Astrocyte (in vitro differentiated cells and primary cell): Measurements from ENCODE around the gene FNDC5. TPM values are rescaled to one million over a fixed set of nuclear protein-coding genes. Genes with fewer than 3 reads are reported as not detected.

ENCODE experiments used
- DNase-seq: peaks from one replicate; pipeline ENCODE4 v3.0.0-alpha.2; 2010; ENCODE audit warnings: low read depth
- FAIRE-seq: peaks from 2 replicates; lab custom pipeline; 2011; peaks lifted over from hg19 to GRCh38; lab: Jason Lieb, UNC
- H2AFZ ChIP-seq: 2 replicates; pipeline ENCODE4 v1.6.0; 2012; ENCODE audit warnings: low read depth, low read length, inconsistent platforms
- H3K27ac ChIP-seq: 2 replicates; pipeline ENCODE4 v1.5.1; 2011; ENCODE audit warnings: low read depth, low read length, inconsistent platforms
- H3K27me3 ChIP-seq: 2 replicates; pipeline ENCODE4 v1.6.0; 2011; ENCODE audit warnings: low read length, inconsistent platforms; ENCODE audit not compliant: insufficient read depth
- H3K36me3 ChIP-seq: 2 replicates; pipeline ENCODE4 v1.5.1; 2011; ENCODE audit warnings: low read length, inconsistent platforms; ENCODE audit not compliant: insufficient read depth
- H3K4me1 ChIP-seq: 2 replicates; pipeline ENCODE4 v1.5.1; 2011; ENCODE audit warnings: low read length, inconsistent platforms; ENCODE audit not compliant: insufficient read depth
- H3K4me2 ChIP-seq: 2 replicates; pipeline ENCODE4 v1.6.0; 2012; ENCODE audit warnings: low read length, inconsistent platforms
- H3K4me3 ChIP-seq: 2 replicates; pipeline ENCODE4 v1.5.1; 2011; ENCODE audit warnings: low read depth, mild to moderate bottlenecking, low read length, inconsistent platforms; ENCODE audit not compliant: insufficient read depth
- H3K79me2 ChIP-seq: 2 replicates; pipeline ENCODE4 v1.6.0; 2012; ENCODE audit warnings: mild to moderate bottlenecking, low read length, inconsistent platforms; ENCODE audit not compliant: insufficient read depth
- H3K9ac ChIP-seq: 2 replicates; pipeline ENCODE4 v1.6.0; 2012; ENCODE audit warnings: mild to moderate bottlenecking, low read length, inconsistent platforms
- H3K9me3 ChIP-seq: 2 replicates; pipeline ENCODE4 v1.5.1; 2012; ENCODE audit warnings: low read depth, mild to moderate bottlenecking, low read length, inconsistent platforms; ENCODE audit not compliant: insufficient read depth
- H4K20me1 ChIP-seq: 2 replicates; pipeline ENCODE4 v1.6.0; 2012; ENCODE audit warnings: low read length, inconsistent platforms; ENCODE audit not compliant: insufficient read depth
- H3K27ac Mint-ChIP-seq: one replicate; pipeline ENCODE4 v1.8.0; 2021; ENCODE audit warnings: mild to moderate bottlenecking, mixed read lengths; ENCODE audit not compliant: unreplicated experiment
- H3K27me3 Mint-ChIP-seq: one replicate; pipeline ENCODE4 v1.8.0; 2021; ENCODE audit warnings: low read depth, mixed read lengths; ENCODE audit not compliant: unreplicated experiment
- H3K36me3 Mint-ChIP-seq: one replicate; pipeline ENCODE4 v1.8.0; 2021; ENCODE audit warnings: low read depth, mixed read lengths; ENCODE audit not compliant: unreplicated experiment
- H3K4me1 Mint-ChIP-seq: one replicate; pipeline ENCODE4 v1.8.0; 2021; ENCODE audit warnings: low read depth, mixed read lengths; ENCODE audit not compliant: unreplicated experiment
- H3K4me3 Mint-ChIP-seq: one replicate; pipeline ENCODE4 v1.8.0; 2021; ENCODE audit warnings: mild to moderate bottlenecking, moderate library complexity, mixed read lengths; ENCODE audit not compliant: unreplicated experiment
- H3K9me3 Mint-ChIP-seq: one replicate; pipeline ENCODE4 v1.8.0; 2021; ENCODE audit warnings: mild to moderate bottlenecking, mixed read lengths; ENCODE audit not compliant: unreplicated experiment
- EZH2 ChIP-seq: IDR thresholded peaks from 2 replicates; pipeline ENCODE4 v1.6.1; 2012; ENCODE audit warnings: mild to moderate bottlenecking, low read length, inconsistent platforms; ENCODE audit not compliant: insufficient read depth
- total RNA-seq: library from RNA; stranded (reverse); gene quantifications from 2 replicates; pipeline ENCODE4 v1.2.1, GENCODE V29; 2021
- TF ChIP-seq, protein P1 (sequence below): IDR thresholded peaks from 2 replicates; pipeline ENCODE4 v1.5.1; 2011; ENCODE audit warnings: low read depth, mild to moderate bottlenecking, inconsistent platforms, low read length, moderate library complexity; ENCODE audit not compliant: insufficient read depth

FNDC5 gene
- total RNA-seq, 1 donor from 2014 or later: 0.39 TPM

DNA sequence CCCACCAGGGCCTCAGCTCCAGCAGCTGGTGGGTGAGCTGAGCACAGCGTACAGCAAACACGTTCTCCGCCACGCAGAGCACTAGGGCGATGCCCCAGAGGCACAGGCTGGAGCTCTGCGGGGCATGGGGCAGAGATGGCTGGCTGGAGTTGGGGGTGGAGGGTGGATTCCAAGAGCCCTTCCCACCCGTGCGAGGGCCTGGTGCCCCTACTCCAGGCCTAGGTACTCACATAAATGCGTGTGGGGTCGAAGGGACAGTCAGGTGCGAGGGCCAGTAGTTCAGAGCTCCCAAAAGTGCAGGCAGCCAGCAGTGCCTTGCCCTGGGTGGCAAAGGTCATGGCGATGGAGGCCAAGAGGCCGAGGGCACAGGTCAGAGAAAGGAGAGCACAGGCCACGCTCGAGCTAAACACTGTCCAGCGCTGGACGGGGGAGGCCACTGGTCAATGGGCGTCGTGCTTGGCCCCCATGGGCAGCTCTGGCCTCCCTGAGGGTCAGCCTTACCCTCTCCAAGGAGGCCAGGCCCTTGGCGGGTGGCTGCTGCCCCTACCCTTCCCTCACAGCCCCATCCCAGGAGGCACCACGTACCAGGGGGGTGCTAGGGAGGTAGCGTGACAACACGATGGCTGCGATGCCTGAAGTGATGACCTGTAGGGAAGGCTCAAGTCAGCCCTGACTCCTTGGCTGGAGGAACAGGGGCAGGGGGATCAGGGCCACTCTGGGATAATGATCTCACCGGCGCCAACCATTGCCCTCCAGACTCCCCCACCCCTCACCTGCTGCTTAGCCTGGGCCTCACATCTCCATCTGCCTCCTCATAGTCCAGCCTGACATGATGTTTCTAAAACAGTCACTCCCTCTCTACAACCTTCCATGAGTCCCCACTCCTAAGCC is 24.9 kb upstream of the FNDC5 start:
- Histone ChIP-seq H3K9ac (no peak overlapping the region), H3K36me3 (no peaks in the 10 kb centered on the region), H3K79me2 (no peaks in the 10 kb centered on the region), H3K4me2 (no peak overlapping the region), H4K20me1 (no peaks in the 10 kb centered on the region), H3K4me3 (no peak overlapping the region), H3K27ac (no peak overlapping the region), H3K4me1 (no peaks in the 10 kb centered on the region), H3K9me3 (no peaks in the 10 kb centered on the region), H3K27me3 (peaks cover 19% of the 10 kb centered on the region), H2AFZ (no peak overlapping the region)
- peaks cover 7% of the 10 kb centered on the region for H3K36me3 Mint-ChIP-seq
- DNase-seq: no peak
- FAIRE-seq: no peak
- TF ChIP-seq EZH2: no peak
- TF ChIP-seq, protein P1, sequence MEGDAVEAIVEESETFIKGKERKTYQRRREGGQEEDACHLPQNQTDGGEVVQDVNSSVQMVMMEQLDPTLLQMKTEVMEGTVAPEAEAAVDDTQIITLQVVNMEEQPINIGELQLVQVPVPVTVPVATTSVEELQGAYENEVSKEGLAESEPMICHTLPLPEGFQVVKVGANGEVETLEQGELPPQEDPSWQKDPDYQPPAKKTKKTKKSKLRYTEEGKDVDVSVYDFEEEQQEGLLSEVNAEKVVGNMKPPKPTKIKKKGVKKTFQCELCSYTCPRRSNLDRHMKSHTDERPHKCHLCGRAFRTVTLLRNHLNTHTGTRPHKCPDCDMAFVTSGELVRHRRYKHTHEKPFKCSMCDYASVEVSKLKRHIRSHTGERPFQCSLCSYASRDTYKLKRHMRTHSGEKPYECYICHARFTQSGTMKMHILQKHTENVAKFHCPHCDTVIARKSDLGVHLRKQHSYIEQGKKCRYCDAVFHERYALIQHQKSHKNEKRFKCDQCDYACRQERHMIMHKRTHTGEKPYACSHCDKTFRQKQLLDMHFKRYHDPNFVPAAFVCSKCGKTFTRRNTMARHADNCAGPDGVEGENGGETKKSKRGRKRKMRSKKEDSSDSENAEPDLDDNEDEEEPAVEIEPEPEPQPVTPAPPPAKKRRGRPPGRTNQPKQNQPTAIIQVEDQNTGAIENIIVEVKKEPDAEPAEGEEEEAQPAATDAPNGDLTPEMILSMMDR: no peak
- no peak overlapping the region for H3K4me3 Mint-ChIP-seq
- H3K9me3 Mint-ChIP-seq: no peaks in the 10 kb centered on the region
- H3K27ac Mint-ChIP-seq: no peak overlapping the region
- H3K4me1 Mint-ChIP-seq: peaks cover 4% of the 10 kb centered on the region
- H3K27me3 Mint-ChIP-seq: peaks cover 69% of the 10 kb centered on the region

DNA sequence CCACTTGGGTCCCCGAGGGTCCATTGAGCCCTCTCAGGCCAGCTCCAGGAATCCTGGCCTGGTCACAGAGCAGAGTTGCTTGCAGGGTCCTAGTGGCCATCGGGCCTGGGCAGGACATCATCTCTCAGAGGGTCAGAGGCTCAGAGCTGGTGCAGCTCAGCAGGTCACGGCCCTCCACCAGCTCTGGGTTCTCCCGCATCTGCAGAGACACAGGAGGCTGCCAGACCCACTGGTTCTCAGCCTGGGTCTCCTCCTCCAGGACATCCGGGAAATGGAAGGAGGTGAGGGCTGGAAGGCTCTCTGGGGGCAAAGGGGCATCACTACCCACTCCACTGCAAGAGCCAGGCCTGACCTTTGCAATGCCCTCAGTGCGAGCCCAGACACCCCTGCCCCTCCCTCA is 24.0 kb upstream of the FNDC5 start:
- no peak overlapping the region for H3K4me2 ChIP-seq
- FAIRE-seq: no peak
- peaks cover 4% of the 10 kb centered on the region for H3K4me1 Mint-ChIP-seq

More for the DNA sequence above, 24.0 kb upstream of the FNDC5 start:
- H3K9me3 ChIP-seq: no peaks in the 10 kb centered on the region
- no peak overlapping the region for H2AFZ ChIP-seq
- H3K79me2 ChIP-seq: no peaks in the 10 kb centered on the region
- no peak for DNase-seq
- peaks cover 20% of the 10 kb centered on the region for H3K27me3 ChIP-seq
- H3K4me3 ChIP-seq: no peak overlapping the region
- H3K36me3 ChIP-seq: no peaks in the 10 kb centered on the region
- TF ChIP-seq, protein P1: no peak
- TF ChIP-seq EZH2: no peak
- H3K36me3 Mint-ChIP-seq: peaks cover 7% of the 10 kb centered on the region
- H3K4me1 ChIP-seq: no peaks in the 10 kb centered on the region
- no peaks in the 10 kb centered on the region for H3K9me3 Mint-ChIP-seq
- H3K4me3 Mint-ChIP-seq: no peak overlapping the region
- no peaks in the 10 kb centered on the region for H4K20me1 ChIP-seq
- no peak overlapping the region for H3K27ac Mint-ChIP-seq
- no peak overlapping the region for H3K27ac ChIP-seq
- no peak overlapping the region for H3K9ac ChIP-seq
- peaks cover 70% of the 10 kb centered on the region for H3K27me3 Mint-ChIP-seq
